Measurements from ENCODE around the gene ARFGAP3.

DNA sequence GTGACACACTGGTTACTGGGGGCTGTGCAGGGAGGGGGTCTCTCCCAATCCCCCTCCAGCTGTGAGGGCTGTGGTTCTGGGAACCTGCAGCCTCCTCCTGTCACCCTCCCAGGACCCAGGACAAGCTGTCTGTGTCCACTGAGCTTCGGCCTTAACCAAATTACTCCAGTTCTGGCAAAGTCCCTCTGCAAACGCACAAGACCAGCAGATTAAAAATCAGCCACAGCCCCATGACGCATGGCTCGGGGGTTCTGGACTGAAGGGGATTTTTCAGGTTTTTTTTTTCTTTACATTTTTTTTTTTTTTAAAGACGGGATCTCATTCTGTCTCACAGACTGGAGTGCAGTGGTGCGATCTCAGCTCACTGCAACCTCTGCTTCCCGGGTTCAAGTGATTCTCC is 104.2 kb downstream of the ARFGAP3 start:
- TF ChIP-seq, protein P1, sequence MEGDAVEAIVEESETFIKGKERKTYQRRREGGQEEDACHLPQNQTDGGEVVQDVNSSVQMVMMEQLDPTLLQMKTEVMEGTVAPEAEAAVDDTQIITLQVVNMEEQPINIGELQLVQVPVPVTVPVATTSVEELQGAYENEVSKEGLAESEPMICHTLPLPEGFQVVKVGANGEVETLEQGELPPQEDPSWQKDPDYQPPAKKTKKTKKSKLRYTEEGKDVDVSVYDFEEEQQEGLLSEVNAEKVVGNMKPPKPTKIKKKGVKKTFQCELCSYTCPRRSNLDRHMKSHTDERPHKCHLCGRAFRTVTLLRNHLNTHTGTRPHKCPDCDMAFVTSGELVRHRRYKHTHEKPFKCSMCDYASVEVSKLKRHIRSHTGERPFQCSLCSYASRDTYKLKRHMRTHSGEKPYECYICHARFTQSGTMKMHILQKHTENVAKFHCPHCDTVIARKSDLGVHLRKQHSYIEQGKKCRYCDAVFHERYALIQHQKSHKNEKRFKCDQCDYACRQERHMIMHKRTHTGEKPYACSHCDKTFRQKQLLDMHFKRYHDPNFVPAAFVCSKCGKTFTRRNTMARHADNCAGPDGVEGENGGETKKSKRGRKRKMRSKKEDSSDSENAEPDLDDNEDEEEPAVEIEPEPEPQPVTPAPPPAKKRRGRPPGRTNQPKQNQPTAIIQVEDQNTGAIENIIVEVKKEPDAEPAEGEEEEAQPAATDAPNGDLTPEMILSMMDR (IDR thresholded peaks at IDR 0.05; ENCODE audit: low read depth, low read length, poor library complexity, severe bottlenecking): no peak
- no peak for TF ChIP-seq EZH2phosphoT487 (IDR thresholded peaks at IDR 0.05; ENCODE audit: borderline replicate concordance, low read length)
